ENCODE results near the gene SHC2.

- TF ChIP-seq EZH2 (IDR thresholded peaks at IDR 0.05; ENCODE audit: borderline replicate concordance, low read depth, low read length) (no peak), TCF7L2 (IDR thresholded peaks at IDR 0.05; ENCODE audit: low read depth, low read length) (no peak)
Observed at GRCh38 chr19:442085-442484, 18.7 kb downstream of the SHC2 start.

All from K562 (cell line).